GM12891 (cell line): ENCODE measurements around the gene DNAJC18.

Experiments used
- POLR2A ChIP-seq: IDR thresholded peaks from 2 replicates; pipeline ENCODE4 v1.6.1; 2011; ENCODE audit warnings: low read depth, low read length, control low read depth
- POLR2AphosphoS5 ChIP-seq: IDR thresholded peaks from 2 replicates; pipeline ENCODE4 v1.6.1; 2011; ENCODE audit warnings: low read depth, low read length, control low read depth
- TAF1 ChIP-seq: IDR thresholded peaks from 2 replicates; pipeline ENCODE4 v1.6.1; 2011; ENCODE audit warnings: low read depth, low read length, control low read depth

- TF ChIP-seq POLR2A (no peak), POLR2AphosphoS5 (no peak; the same call in 1 of the 2 replicates), TAF1 (no peak)
Observed at GRCh38 chr5:139392678-139393496, 46.4 kb downstream of the DNAJC18 start.
